ENCODE results near the gene MYCBP.

GRCh38 chr1:38860454-38860795 lies 12.7 kb downstream of the MYCBP start:
- TF ChIP-seq CTCF (IDR thresholded peaks at IDR 0.05) (no peak), EP300 (IDR thresholded peaks at IDR 0.05; ENCODE audit: low read depth) (no peak)

Data from transverse colon (tissue), 3 donors.